Sigmoid colon (tissue), 4 donors: ENCODE data around the gene FGF12.

Experiments used
- CTCF ChIP-seq, 4 experiments: fragments of 450-650 bp in 3 of 4; fragments of 200-600 bp in 1 of 4; IDR thresholded peaks; one replicate each; pipeline ENCODE4 v1.5.1; 2016 to 2019; ENCODE audit warnings: antibody characterized with exemption in 4 of 4, mild to moderate bottlenecking in 3 of 4, moderate library complexity in 2 of 4
- POLR2AphosphoS5 ChIP-seq, 4 donors: sonication (generic); formaldehyde crosslinking; IDR thresholded peaks; one replicate each; pipeline ENCODE4 v1.6.1; 2017; ENCODE audit warnings: antibody characterized with exemption in 4 of 4

DNA sequence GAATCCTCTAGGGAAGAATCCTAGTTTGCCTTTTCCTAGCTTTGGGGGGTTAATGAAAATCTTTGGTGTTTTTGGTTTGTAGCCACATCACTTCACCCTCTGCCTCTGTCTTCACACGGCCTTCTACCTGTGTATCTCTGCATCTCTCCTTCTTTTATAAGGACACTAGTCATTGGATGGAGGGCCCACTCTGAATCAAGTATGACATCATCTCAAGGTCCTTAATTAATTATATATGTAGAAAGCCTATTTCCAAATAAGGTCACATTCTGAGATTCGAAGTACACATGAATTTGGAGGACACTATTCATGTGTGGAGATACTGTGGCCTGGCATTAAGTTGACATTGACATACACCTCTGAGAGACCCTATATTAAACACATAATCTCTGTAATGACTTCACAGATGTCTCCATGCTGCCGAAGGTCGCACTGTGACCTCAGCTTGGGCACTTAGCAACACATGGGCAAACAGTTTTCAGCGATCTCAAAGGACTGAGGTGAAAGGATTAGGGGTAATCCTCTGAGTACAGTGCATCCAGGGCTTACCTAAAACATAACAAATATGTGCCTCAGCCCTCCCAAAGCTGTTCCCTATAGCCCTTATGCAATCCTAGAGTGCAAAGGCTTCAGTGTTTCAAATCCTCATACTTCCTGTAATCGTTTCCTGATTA is 446.0 kb downstream of the FGF12 start:
- no peak for TF ChIP-seq CTCF (IDR thresholded peaks at IDR 0.05)
- TF ChIP-seq POLR2AphosphoS5 (IDR thresholded peaks at IDR 0.05), result no peak
